NK-92 (cell line): ENCODE measurements around the gene FGD4.
"Not testable (repeated sequence)": the region's sequence is repeated elsewhere in the genome, so short reads cannot be mapped to it uniquely, and the experiment has no call there.

ENCODE experiments used
- DNase-seq: peaks from one replicate; lab custom pipeline; 2025; ENCODE audit not compliant: unreplicated experiment; lab: John Stamatoyannopoulos, UW

FGD4 gene

GRCh38 chr12:32489070-32489469 lies 89.7 kb downstream of the FGD4 start:
- DNase-seq = no peak

GRCh38 chr12:32490801-32491200 lies 91.4 kb downstream of the FGD4 start:
- DNase-seq = no peak

- DNase-seq = no peak
These were observed 93.9 kb downstream of the FGD4 start for GRCh38 chr12:32493282-32493681.

- DNase-seq = no peak
These were observed 95.3 kb downstream of the FGD4 start for GRCh38 chr12:32494656-32495055.

GRCh38 chr12:32496946-32497345 lies 97.6 kb downstream of the FGD4 start:
- no peak for DNase-seq

GRCh38 chr12:32497864-32498263 lies 98.5 kb downstream of the FGD4 start:
- DNase-seq = no peak

- no peak for DNase-seq
These were observed 99.7 kb downstream of the FGD4 start for GRCh38 chr12:32499048-32499447.

- DNase-seq = no peak
These were observed 102.5 kb downstream of the FGD4 start for GRCh38 chr12:32501835-32502333.

GRCh38 chr12:32502693-32503502 lies 103.5 kb downstream of the FGD4 start:
- no peak for DNase-seq

- no peak for DNase-seq
These were observed 104.4 kb downstream of the FGD4 start for GRCh38 chr12:32503730-32504129.

- DNase-seq = no peak
These were observed 105.2 kb downstream of the FGD4 start for GRCh38 chr12:32504591-32504990.

GRCh38 chr12:32505067-32505945 lies 105.9 kb downstream of the FGD4 start:
- DNase-seq = no peak

- not testable (repeated sequence) for DNase-seq
These were observed 108.0 kb downstream of the FGD4 start for GRCh38 chr12:32507096-32507941.

- no peak for DNase-seq
These were observed 108.6 kb downstream of the FGD4 start for GRCh38 chr12:32507942-32508320.

GRCh38 chr12:32508626-32509025 lies 109.3 kb downstream of the FGD4 start:
- no peak for DNase-seq

GRCh38 chr12:32509328-32510091 lies 110.2 kb downstream of the FGD4 start:
- DNase-seq = no peak

GRCh38 chr12:32511976-32512375 lies 112.6 kb downstream of the FGD4 start:
- DNase-seq = not testable (repeated sequence)

GRCh38 chr12:32512379-32512778 lies 113.0 kb downstream of the FGD4 start:
- DNase-seq = no peak

- DNase-seq = no peak
These were observed 113.6 kb downstream of the FGD4 start for GRCh38 chr12:32512910-32513309.

GRCh38 chr12:32515137-32515873 lies 115.9 kb downstream of the FGD4 start:
- DNase-seq = no peak
